Astrocyte of the spinal cord (primary cell): ENCODE measurements around the gene PTPN13.
A peak's percentile ranks its signal among the peaks of the same experiment; 100 is the strongest.

Experiments used
- DNase-seq: peaks from one replicate; pipeline ENCODE4 v3.0.0; 2011; ENCODE audit warnings: low read depth, low spot score
- H3K4me3 ChIP-seq: 2 replicates; pipeline ENCODE4 v1.5.1; 2011; ENCODE audit warnings: low read depth, mild to moderate bottlenecking, low read length, moderate library complexity
- CTCF ChIP-seq: IDR thresholded peaks from 2 replicates; pipeline ENCODE4 v1.5.1; 2012; ENCODE audit warnings: low read depth, mild to moderate bottlenecking, low read length, inconsistent platforms
- in situ Hi-C: cut with HindIII; loops from 2 replicates; pipeline ENCODE4 v1.10.0; 2017; ENCODE audit warnings: low sequenced_read_pairs

The PTPN13 gene

GRCh38 chr4:86847571-86847970 is 253.5 kb downstream of the PTPN13 start:
- in situ Hi-C loops, result no loop called here
- no peak for TF ChIP-seq CTCF
- no peak for DNase-seq
- H3K4me3 ChIP-seq, result no peak overlapping the region

- in situ Hi-C loops, result no loop called here
- peak; percentile 37 for DNase-seq
- H3K4me3 ChIP-seq, result no peak overlapping the region
- no peak for TF ChIP-seq CTCF
These were observed 254.0 kb downstream of the PTPN13 start for GRCh38 chr4:86848136-86848535.

- no peak for TF ChIP-seq CTCF
- H3K4me3 ChIP-seq, result no peak within 1 kb of the TSS
- no peak for DNase-seq
- in situ Hi-C loops, result no loop called here
These were observed 254.9 kb downstream of the PTPN13 start, which contains the start of gene SLC10A6 for GRCh38 chr4:86848732-86849619. SLC10A6 (minus strand) TSS chr4:86849384; CDS start chr4:86849115, 269 bp downstream.

- TF ChIP-seq CTCF, result no peak
- H3K4me3 ChIP-seq, result no peak overlapping the region
- in situ Hi-C loops, result no loop called here
- no peak for DNase-seq
These were observed 259.1 kb downstream of the PTPN13 start for GRCh38 chr4:86853209-86853608.

- H3K4me3 ChIP-seq, result no peak overlapping the region
- in situ Hi-C loops, result no loop called here
- no peak for TF ChIP-seq CTCF
- DNase-seq, result peak; percentile 36
These were observed 261.5 kb downstream of the PTPN13 start for GRCh38 chr4:86855572-86855971.

GRCh38 chr4:86856896-86857295 is 262.8 kb downstream of the PTPN13 start:
- no peak for DNase-seq
- no peak overlapping the region for H3K4me3 ChIP-seq
- in situ Hi-C loops, result no loop called here
- TF ChIP-seq CTCF, result no peak
